Mucosa of stomach (tissue), 1 donor: ENCODE measurements around the gene CDH26.

Experiments used
- H3K27me3 ChIP-seq: one replicate; pipeline ENCODE4 v1.7.0; 2013; ENCODE audit warnings: mild to moderate bottlenecking, low read length; ENCODE audit not compliant: control insufficient read depth, insufficient read depth
- H3K36me3 ChIP-seq: one replicate; pipeline ENCODE4 v1.7.0; 2013; ENCODE audit warnings: low read length; ENCODE audit not compliant: control insufficient read depth, insufficient read depth
- H3K4me1 ChIP-seq: one replicate; pipeline ENCODE4 v1.7.0; 2013; ENCODE audit warnings: mild to moderate bottlenecking, low read length; ENCODE audit not compliant: control insufficient read depth, insufficient read depth
- H3K4me3 ChIP-seq: one replicate; pipeline ENCODE4 v1.7.0; 2013; ENCODE audit warnings: low read length
- H3K9ac ChIP-seq: one replicate; pipeline ENCODE4 v1.7.0; 2013; ENCODE audit warnings: mild to moderate bottlenecking, low read length, moderate library complexity
- H3K9me3 ChIP-seq: one replicate; pipeline ENCODE4 v1.7.0; 2013; ENCODE audit warnings: mild to moderate bottlenecking, low read length, moderate library complexity; ENCODE audit not compliant: control insufficient read depth
- donor health status: Pancreatic carcinoma.

CDH26 gene

GRCh38 chr20:59958123-59958522 lies at the start of gene CDH26:
Gene CDH26 (plus strand): TSS chr20:59958423. CDS start chr20:59958727, 304 bp downstream.
- Histone ChIP-seq H3K27me3 (no peaks in the 10 kb centered on the region), H3K9ac (no peak within 1 kb of the TSS), H3K9me3 (no peaks in the 10 kb centered on the region), H3K36me3 (no peaks in the 10 kb centered on the region), H3K4me3 (no peak within 1 kb of the TSS), H3K4me1 (no peaks in the 10 kb centered on the region)

- H3K9me3 ChIP-seq: no peaks in the 10 kb centered on the region
- H3K4me1 ChIP-seq: no peaks in the 10 kb centered on the region
- H3K27me3 ChIP-seq: no peaks in the 10 kb centered on the region
- H3K4me3 ChIP-seq: no peak overlapping the region
- H3K36me3 ChIP-seq: no peaks in the 10 kb centered on the region
- no peak overlapping the region for H3K9ac ChIP-seq
These were observed 49.4 kb upstream of the CDH26 start for GRCh38 chr20:59908855-59909254.

- H3K9ac ChIP-seq: no peak overlapping the region
- H3K4me3 ChIP-seq: no peak overlapping the region
- H3K27me3 ChIP-seq: no peaks in the 10 kb centered on the region
- H3K36me3 ChIP-seq: no peaks in the 10 kb centered on the region
- no peaks in the 10 kb centered on the region for H3K4me1 ChIP-seq
- H3K9me3 ChIP-seq: no peaks in the 10 kb centered on the region
These were observed 47.2 kb upstream of the CDH26 start for GRCh38 chr20:59911041-59911440.

- H3K9ac ChIP-seq: no peak overlapping the region
These were observed 45.6 kb upstream of the CDH26 start for GRCh38 chr20:59912609-59913008.

GRCh38 chr20:59920944-59921343 lies 37.3 kb upstream of the CDH26 start:
- Histone ChIP-seq H3K4me1 (peaks cover 12% of the 10 kb centered on the region), H3K27me3 (no peaks in the 10 kb centered on the region), H3K4me3 (no peak overlapping the region), H3K9ac (no peak overlapping the region), H3K9me3 (no peaks in the 10 kb centered on the region), H3K36me3 (no peaks in the 10 kb centered on the region)

More at GRCh38 chr20:59912609-59913008, 45.6 kb upstream of the CDH26 start:
- Histone ChIP-seq H3K9me3 (no peaks in the 10 kb centered on the region), H3K36me3 (no peaks in the 10 kb centered on the region), H3K27me3 (no peaks in the 10 kb centered on the region), H3K4me1 (no peaks in the 10 kb centered on the region), H3K4me3 (no peak overlapping the region)

- Histone ChIP-seq H3K9ac (no peak overlapping the region), H3K27me3 (no peaks in the 10 kb centered on the region), H3K4me3 (no peak overlapping the region), H3K4me1 (peaks cover 20% of the 10 kb centered on the region), H3K9me3 (no peaks in the 10 kb centered on the region), H3K36me3 (no peaks in the 10 kb centered on the region)
These were observed 34.7 kb upstream of the CDH26 start for GRCh38 chr20:59923514-59923913.

GRCh38 chr20:59925359-59925758 lies 32.9 kb upstream of the CDH26 start:
- peaks cover 20% of the 10 kb centered on the region for H3K4me1 ChIP-seq
- no peak overlapping the region for H3K4me3 ChIP-seq
- no peaks in the 10 kb centered on the region for H3K9me3 ChIP-seq
- H3K9ac ChIP-seq: no peak overlapping the region
- H3K27me3 ChIP-seq: no peaks in the 10 kb centered on the region
- no peaks in the 10 kb centered on the region for H3K36me3 ChIP-seq

- no peaks in the 10 kb centered on the region for H3K36me3 ChIP-seq
- peaks cover 20% of the 10 kb centered on the region for H3K4me1 ChIP-seq
- H3K4me3 ChIP-seq: no peak overlapping the region
- H3K9me3 ChIP-seq: no peaks in the 10 kb centered on the region
- H3K9ac ChIP-seq: peak overlapping the region; percentile 11
- no peaks in the 10 kb centered on the region for H3K27me3 ChIP-seq
These were observed 32.3 kb upstream of the CDH26 start for GRCh38 chr20:59925899-59926298.

- H3K36me3 ChIP-seq: no peaks in the 10 kb centered on the region
- H3K4me1 ChIP-seq: peaks cover 11% of the 10 kb centered on the region
- H3K9ac ChIP-seq: peak overlapping the region; percentile 38
- no peaks in the 10 kb centered on the region for H3K9me3 ChIP-seq
- H3K27me3 ChIP-seq: no peaks in the 10 kb centered on the region
- H3K4me3 ChIP-seq: no peak overlapping the region
These were observed 26.5 kb upstream of the CDH26 start for GRCh38 chr20:59931511-59932312.

GRCh38 chr20:59932616-59933295 lies 25.5 kb upstream of the CDH26 start:
- H3K9ac ChIP-seq: no peak overlapping the region
- no peak overlapping the region for H3K4me3 ChIP-seq
- peaks cover 10% of the 10 kb centered on the region for H3K4me1 ChIP-seq
- H3K9me3 ChIP-seq: no peaks in the 10 kb centered on the region
- no peaks in the 10 kb centered on the region for H3K36me3 ChIP-seq
- H3K27me3 ChIP-seq: no peaks in the 10 kb centered on the region

- peak within 1 kb of the TSS; percentile 62 for H3K4me3 ChIP-seq
- peak within 1 kb of the TSS; percentile 65 for H3K9ac ChIP-seq
- no peaks in the 10 kb centered on the region for H3K36me3 ChIP-seq
- H3K27me3 ChIP-seq: no peaks in the 10 kb centered on the region
- H3K4me1 ChIP-seq: peaks cover 13% of the 10 kb centered on the region
- no peaks in the 10 kb centered on the region for H3K9me3 ChIP-seq
These were observed 24.9 kb upstream of the CDH26 start, which contains the start of gene SYCP2 for GRCh38 chr20:59933296-59933848. Gene SYCP2 (minus strand): TSS chr20:59933637. CDS start chr20:59922413, 11,224 bp downstream.
